SIG-M5 treated with dmso at 0.1 percent for 504 hours (cell line): ENCODE measurements around the gene TXNDC5.
"Not testable (repeated sequence)": the region's sequence is repeated elsewhere in the genome, so short reads cannot be mapped to it uniquely, and the experiment has no call there.

Source experiments
- DNase-seq: peaks from one replicate; lab custom pipeline; 2025; ENCODE audit not compliant: unreplicated experiment; lab: John Stamatoyannopoulos, UW

The TXNDC5 gene

DNA sequence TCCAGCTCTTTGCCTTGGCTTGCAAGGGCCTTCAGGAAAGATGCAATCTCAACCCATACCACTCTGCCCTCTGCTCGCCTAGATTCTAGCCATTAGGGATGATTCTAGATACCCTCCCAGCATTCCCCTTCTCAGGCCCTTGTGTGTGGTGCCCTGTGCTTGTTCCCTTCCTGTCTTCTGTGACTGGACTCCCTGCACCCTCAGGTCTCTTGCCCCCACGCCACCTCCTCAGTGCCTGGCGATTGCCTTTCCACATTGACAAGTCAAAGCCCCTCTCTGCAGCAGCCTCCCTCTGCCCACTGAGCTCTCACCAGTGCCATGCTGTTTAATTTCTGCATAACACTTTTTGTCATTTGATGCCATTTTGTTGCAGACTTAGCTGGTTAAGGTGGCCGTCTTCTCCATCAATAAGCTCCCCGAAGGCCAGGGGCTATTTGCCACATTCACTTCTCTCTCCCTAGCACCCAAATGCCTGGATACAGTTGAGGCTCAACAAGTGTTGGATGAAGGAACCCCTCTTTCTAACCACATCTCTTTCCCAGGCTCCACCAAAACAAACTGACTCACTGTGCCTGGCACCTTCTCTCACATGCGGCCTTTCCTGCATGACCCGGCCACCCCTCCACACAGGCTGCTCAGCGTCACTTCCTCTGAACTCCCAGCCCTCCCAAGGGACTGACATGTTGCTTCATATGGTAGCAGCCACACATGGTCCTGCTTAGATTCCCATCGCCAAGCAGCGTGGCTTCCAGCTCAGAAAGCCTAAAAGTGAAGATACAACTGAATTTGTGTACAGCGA is 4.6 kb upstream of the TXNDC5 start:
- DNase-seq, result no peak

GRCh38 chr6:7914311-7914710 is 3.7 kb upstream of the TXNDC5 start:
- DNase-seq, result no peak

DNA sequence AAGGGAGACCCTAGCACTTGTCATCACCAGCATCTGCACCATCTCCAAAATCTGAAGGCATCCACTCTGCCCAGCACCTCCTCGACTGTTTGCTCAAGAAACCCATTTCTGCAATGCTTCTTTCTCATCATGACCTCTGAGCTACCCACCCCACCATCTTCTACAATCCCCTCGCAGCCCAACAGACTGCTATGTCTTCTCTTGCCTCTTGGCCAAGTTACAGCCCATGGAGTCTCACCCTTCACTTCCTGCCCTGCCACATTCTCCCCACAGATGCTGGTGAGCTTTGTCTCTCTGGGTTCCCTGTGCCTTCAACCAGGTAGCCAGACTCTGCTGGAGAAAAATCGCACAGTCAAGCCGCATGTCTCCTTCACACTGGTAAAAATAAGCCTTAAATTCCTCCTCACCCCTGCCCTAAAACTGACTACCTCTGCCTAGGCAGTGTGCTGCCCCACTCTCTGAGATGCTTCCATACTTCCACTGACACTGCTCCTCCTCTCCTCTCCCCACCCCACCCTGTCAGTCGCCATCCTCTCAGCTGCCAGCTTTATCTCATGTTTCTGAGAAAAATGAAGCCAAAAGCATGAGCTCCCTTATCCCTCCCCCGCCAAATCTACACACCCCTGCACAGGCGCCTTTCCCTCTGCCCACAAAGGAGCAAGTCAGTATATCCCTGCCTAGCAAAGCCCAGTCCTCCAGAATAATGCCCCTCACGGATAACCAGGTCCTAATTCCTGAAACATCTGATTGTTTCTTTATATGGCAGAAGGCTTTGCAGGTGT is 2.3 kb upstream of the TXNDC5 start:
- DNase-seq, result no peak

DNA sequence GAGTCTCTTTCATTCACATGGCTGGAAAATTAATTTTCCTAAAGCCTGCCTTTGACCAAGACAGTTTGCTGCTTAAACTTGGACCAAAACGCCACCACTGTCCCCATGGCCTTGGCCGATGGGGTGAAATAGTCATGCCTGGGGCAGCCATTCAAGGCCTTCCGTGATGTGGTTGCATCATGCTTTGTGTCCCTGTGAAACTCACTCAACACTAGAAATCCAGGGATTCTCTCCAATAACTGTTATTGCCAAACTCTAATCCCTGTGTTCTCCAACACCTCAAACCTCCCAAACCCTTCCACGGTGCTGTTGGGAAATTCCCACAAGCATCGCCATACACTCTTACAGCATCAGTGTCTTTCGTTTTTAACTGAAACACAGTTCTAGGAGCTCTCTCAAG is 1.4 kb upstream of the TXNDC5 start:
- no peak for DNase-seq

- DNase-seq, result no peak
Observed at GRCh38 chr6:7911345-7911725, 747 bp upstream of the TXNDC5 start.

GRCh38 chr6:7910298-7910653 is 312 bp downstream of the TXNDC5 start:
- DNase-seq, result no peak

DNA sequence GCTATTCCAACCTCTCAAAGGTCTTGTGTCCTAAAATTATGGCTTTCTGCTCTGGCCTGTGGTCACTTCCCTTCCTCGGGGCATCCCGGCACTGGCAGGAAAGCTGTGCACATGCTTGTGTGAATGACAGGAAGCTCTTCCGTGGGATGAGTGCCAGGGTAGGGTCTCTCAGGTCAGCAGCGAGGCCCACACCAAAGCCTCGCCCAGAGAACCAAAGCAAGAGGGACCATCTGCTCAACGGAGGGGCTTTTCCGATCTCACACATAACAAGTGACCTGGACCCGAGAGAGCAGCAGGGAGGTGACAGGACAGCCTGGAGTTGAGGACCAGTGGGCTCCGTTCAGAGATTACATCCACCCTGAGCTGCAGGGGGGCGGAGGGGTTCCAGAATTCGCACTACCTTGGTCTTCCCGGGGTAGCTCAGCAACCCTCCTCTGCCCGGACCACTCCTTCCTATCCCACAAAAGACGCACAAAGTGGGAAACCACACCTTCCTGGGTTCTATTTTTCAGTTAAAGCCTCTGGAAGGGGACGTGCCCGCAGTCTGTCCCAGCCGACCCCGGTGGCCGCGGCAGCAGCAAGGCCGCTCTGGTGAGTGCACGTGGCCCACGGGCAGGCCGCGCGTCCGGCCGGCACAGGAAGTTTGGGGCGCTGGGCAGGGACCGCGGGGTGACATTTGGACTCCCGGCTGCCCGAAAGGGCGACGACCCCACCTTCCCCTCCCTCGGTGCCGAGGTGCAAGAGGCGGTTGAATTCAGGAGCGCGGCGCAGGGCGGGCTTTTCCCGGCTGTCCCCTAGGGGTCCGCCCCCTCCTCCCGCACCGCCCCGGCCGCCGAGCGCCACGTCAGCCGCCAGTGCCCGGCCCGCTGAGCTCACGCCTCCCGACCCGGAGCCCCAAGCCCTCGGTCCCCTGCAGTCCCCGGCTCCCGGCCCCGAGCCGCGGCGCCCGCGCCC is 988 bp downstream of the TXNDC5 start:
- DNase-seq, result peak; percentile 35

- DNase-seq, result no peak
Observed at GRCh38 chr6:7907159-7907558, 3.4 kb downstream of the TXNDC5 start.

GRCh38 chr6:7906741-7907140 is 3.8 kb downstream of the TXNDC5 start:
- DNase-seq, result no peak

DNA sequence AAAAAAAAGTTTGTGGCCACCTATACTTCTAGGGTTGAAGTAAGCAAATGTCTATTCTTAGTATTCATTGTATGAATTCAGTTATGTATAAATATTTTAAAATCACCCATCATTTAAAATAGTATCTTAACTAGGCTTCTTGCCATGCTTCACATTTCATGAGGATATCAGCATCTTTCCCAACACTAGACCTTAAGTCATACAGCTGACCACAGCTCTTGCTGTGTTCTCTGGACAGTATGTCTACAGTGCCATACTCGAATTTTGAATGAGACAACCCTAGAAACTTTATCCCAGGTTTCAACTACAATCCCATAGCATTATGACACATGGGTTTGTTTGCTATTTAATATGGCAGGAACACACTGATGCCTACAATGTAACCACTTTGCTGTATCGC is 5.2 kb downstream of the TXNDC5 start:
- no peak for DNase-seq

GRCh38 chr6:7904654-7905319 is 5.8 kb downstream of the TXNDC5 start:
- no peak for DNase-seq

DNA sequence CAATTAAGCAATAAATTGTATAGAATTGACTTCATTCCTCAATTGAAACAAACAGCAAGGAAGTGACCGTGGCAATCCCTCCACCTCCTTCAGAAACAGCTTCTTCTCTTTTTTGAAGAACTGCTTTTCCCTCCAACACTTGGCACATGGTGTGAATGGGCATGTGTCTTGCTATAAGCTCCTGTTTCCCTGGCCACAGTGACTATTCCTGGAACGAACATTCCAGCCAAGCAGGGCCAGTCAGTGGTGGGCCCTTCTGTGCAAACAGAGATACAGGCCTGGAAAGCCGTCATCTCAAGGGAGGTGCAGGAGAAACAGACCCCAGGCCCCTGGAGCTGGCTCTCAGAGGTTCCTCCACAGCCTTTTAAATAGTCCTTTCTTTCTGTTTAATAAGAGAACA is 6.9 kb downstream of the TXNDC5 start:
- no peak for DNase-seq

DNA sequence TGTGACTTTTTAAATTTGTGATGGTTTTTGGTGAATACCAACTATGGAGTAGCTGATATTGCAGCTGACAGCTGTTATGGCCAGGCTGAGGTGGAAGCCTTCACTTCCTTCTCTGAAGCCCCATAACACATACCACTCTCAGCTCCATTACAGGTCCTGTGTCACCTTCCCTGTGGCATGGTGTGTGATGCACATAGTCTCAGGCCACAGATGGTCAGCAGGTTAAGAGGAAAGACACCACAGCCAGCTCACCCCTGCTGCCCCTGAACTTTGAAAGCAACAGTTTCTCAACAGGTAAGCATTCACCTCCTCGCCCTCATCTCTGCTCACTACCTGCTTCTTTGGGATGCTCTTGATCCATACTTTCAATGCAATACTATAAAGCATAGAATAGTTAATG is 7.7 kb downstream of the TXNDC5 start:
- DNase-seq, result no peak

DNA sequence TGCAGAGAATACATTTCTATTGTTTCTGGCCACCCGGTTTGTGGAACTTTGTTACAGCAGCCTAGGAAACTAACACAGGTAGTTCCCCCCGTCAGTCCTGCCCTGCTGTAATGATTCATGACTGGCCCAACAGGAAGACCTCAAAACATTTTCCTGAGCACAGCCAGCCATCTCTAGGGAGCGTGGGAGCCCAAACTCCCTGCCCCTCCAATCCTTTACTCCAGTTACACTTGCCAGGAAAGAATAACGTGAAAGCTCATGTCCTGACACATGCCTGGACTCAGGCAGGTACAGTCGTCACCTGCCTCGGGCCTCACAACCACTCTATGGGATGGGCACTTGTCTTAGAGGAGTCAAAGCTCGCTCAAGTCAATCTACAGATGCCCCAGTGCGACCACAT is 8.4 kb downstream of the TXNDC5 start:
- DNase-seq, result no peak

- no peak for DNase-seq
Observed at GRCh38 chr6:7901780-7902179, 8.8 kb downstream of the TXNDC5 start.

GRCh38 chr6:7901056-7901455 is 9.5 kb downstream of the TXNDC5 start:
- no peak for DNase-seq

GRCh38 chr6:7900621-7901020 is 10.0 kb downstream of the TXNDC5 start:
- no peak for DNase-seq

DNA sequence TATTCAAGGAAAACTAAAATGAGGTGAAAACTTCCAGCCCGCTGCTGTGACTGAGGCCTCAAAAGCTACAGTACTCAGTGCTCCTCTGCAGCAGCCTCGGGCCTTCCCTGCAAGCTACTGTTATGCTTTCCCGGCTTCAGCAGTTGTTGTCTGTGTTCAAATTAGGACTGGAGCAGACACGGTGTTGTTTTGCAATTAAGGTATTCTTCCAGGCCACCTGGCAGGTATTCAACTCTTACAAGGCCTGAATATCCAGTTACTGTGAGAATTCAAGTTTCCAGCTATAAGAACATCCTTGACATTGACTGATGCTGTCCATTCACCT is 10.7 kb downstream of the TXNDC5 start:
- no peak for DNase-seq

DNA sequence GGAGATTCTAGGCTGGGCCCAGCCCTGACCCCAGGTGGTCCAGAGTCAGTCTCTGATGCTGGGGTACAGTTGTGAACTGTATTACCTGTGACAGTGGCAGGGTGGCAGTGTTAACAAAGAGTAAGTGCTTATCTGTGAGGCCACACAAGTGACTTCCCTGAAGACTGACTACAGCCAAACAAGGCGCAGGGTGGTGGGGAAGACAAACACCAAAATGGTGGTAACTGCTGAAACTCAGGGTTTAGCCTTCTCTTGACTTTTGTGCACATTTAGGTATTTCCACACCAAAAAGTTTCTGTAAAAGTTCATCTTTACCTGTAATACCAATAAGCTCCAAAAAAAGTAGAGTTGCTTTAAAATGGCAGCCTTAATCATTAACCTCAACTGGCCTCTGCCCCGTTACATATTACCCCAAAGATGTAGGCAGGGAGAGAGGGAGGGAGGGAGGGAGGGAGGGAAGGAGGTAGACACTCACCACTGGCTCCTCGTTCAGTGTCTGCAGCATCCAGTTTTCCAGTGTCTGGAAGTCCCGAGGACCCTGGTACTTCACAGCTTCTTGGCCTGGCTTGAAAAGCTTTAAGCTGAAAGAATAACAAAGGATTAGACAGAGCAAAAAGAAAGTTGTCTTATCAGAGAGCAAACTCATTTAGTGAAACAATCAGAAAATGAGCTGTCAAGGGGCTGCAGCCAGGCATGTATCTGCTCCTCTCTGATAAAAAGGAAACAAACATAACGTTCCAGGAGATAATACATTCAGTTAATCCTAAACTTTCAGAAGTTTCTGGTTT is 11.3 kb downstream of the TXNDC5 start:
- no peak for DNase-seq

GRCh38 chr6:7898193-7898586 is 12.4 kb downstream of the TXNDC5 start:
- DNase-seq, result not testable (repeated sequence)
